GM19397 (cell line): Measurements from ENCODE around the gene NF2.
"Not testable (repeated sequence)": the region's sequence is repeated elsewhere in the genome, so short reads cannot be mapped to it uniquely, and the experiment has no call there.

Experiments
- ATAC-seq: cut with Tn5 transposase; IDR thresholded peaks from one replicate; pipeline ENCODE4 v1.9.1; 2021; ENCODE audit warnings: mild to moderate bottlenecking, moderate library complexity; ENCODE audit not compliant: unreplicated experiment

NF2 gene

GRCh38 chr22:29594447-29594846 is 9.0 kb upstream of the NF2 start:
- not testable (repeated sequence) for ATAC-seq

GRCh38 chr22:29596408-29596807 is 7.0 kb upstream of the NF2 start:
- no peak for ATAC-seq

GRCh38 chr22:29597871-29598683 is 5.4 kb upstream of the NF2 start:
- ATAC-seq: not testable (repeated sequence)

- no peak for ATAC-seq
These were observed 4.8 kb upstream of the NF2 start for GRCh38 chr22:29598684-29599020.

GRCh38 chr22:29604076-29604360 is 585 bp downstream of the NF2 start:
- no peak for ATAC-seq

GRCh38 chr22:29605527-29605850 is 2.1 kb downstream of the NF2 start:
- no peak for ATAC-seq

GRCh38 chr22:29606320-29606719 is 2.9 kb downstream of the NF2 start:
- ATAC-seq: no peak

GRCh38 chr22:29607426-29607825 is 4.0 kb downstream of the NF2 start:
- no peak for ATAC-seq

GRCh38 chr22:29609139-29609538 is 5.7 kb downstream of the NF2 start:
- no peak for ATAC-seq

GRCh38 chr22:29610780-29611179 is 7.3 kb downstream of the NF2 start:
- no peak for ATAC-seq

GRCh38 chr22:29615705-29616327 is 12.4 kb downstream of the NF2 start:
- no peak for ATAC-seq

GRCh38 chr22:29617922-29618629 is 14.6 kb downstream of the NF2 start:
- no peak for ATAC-seq

GRCh38 chr22:29621761-29622526 is 18.5 kb downstream of the NF2 start:
- no peak for ATAC-seq

GRCh38 chr22:29623059-29623458 is 19.6 kb downstream of the NF2 start:
- no peak for ATAC-seq

- ATAC-seq: no peak
These were observed 20.2 kb downstream of the NF2 start for GRCh38 chr22:29623553-29624169.

- no peak for ATAC-seq
These were observed 21.8 kb downstream of the NF2 start for GRCh38 chr22:29625090-29625825.

GRCh38 chr22:29626497-29627195 is 23.2 kb downstream of the NF2 start:
- ATAC-seq: no peak

GRCh38 chr22:29627196-29627535 is 23.7 kb downstream of the NF2 start:
- no peak for ATAC-seq

GRCh38 chr22:29628996-29629902 is 25.8 kb downstream of the NF2 start:
- no peak for ATAC-seq
